ENCODE data around the gene SCAND1.

SCAND1 gene

GRCh38 chr20:35942243-35942642 is 12.1 kb downstream of the SCAND1 start:
- no peaks in the 10 kb centered on the region for H4K20me1 ChIP-seq
- peaks cover 95% of the 10 kb centered on the region for H3K36me3 ChIP-seq
- no peak overlapping the region for H3K27ac ChIP-seq
- no peak for TF ChIP-seq Cebpa-rat (IDR thresholded peaks at IDR 0.05)
- no peak overlapping the region for H3K9ac ChIP-seq
- no peak overlapping the region for H3K4me2 ChIP-seq
- H3K9me3 ChIP-seq: no peaks in the 10 kb centered on the region
- no peak overlapping the region for H3K4me3 ChIP-seq
- no peaks in the 10 kb centered on the region for H3K4me1 ChIP-seq
- no peaks in the 10 kb centered on the region for H3K27me3 ChIP-seq

GRCh38 chr20:35941620-35942019 is 12.7 kb downstream of the SCAND1 start:
- Histone ChIP-seq H3K27me3 (no peaks in the 10 kb centered on the region), H4K20me1 (no peaks in the 10 kb centered on the region), H3K4me3 (no peak overlapping the region), H3K9me3 (no peaks in the 10 kb centered on the region), H3K9ac (no peak overlapping the region), H3K27ac (no peak overlapping the region), H3K36me3 (peaks cover 95% of the 10 kb centered on the region), H3K4me1 (no peaks in the 10 kb centered on the region), H3K4me2 (no peak overlapping the region)
- no peak for TF ChIP-seq Cebpa-rat (IDR thresholded peaks at IDR 0.05)

GRCh38 chr20:35939264-35939663 is 15.0 kb downstream of the SCAND1 start:
- Histone ChIP-seq H3K9me3 (no peaks in the 10 kb centered on the region), H3K4me2 (no peak overlapping the region), H3K4me3 (no peak overlapping the region), H3K27ac (no peak overlapping the region), H3K9ac (no peak overlapping the region), H3K27me3 (no peaks in the 10 kb centered on the region), H3K4me1 (no peaks in the 10 kb centered on the region), H4K20me1 (no peaks in the 10 kb centered on the region), H3K36me3 (peaks cover 96% of the 10 kb centered on the region)
- no peak for TF ChIP-seq Cebpa-rat (IDR thresholded peaks at IDR 0.05)

DNA sequence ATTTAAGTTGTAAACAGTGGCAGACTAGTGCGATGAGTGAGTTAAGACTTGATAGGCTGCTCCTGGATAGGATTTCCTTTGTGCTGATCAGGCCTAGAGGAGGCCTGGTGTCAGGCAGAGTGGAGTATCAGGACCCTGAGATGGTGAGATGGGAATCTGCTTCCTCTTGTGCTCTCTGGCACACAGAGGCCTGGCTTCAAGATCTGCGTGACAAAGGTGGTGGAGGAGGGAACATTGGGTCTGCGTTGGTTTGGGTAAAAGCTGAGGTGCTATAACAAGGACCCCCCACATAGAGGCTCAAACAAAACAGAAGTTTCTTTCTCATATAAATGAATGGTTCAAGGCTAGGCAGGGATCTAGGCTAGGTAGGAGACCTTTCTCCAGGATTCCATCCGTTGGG is 20.3 kb downstream of the SCAND1 start:
- TF ChIP-seq Cebpa-rat (IDR thresholded peaks at IDR 0.05): no peak
- no peak overlapping the region for H3K4me2 ChIP-seq
- H3K36me3 ChIP-seq: peaks cover 97% of the 10 kb centered on the region
- no peaks in the 10 kb centered on the region for H3K4me1 ChIP-seq
- no peaks in the 10 kb centered on the region for H3K27me3 ChIP-seq
- H3K27ac ChIP-seq: no peak overlapping the region
- H4K20me1 ChIP-seq: no peaks in the 10 kb centered on the region
- no peak overlapping the region for H3K4me3 ChIP-seq
- no peaks in the 10 kb centered on the region for H3K9me3 ChIP-seq
- H3K9ac ChIP-seq: no peak overlapping the region

- Histone ChIP-seq H3K4me2 (no peak overlapping the region), H3K4me3 (no peak overlapping the region), H3K27ac (no peak overlapping the region), H3K4me1 (no peaks in the 10 kb centered on the region), H3K9me3 (no peaks in the 10 kb centered on the region), H3K9ac (no peak overlapping the region), H3K36me3 (peaks cover 91% of the 10 kb centered on the region), H4K20me1 (no peaks in the 10 kb centered on the region), H3K27me3 (no peaks in the 10 kb centered on the region)
- TF ChIP-seq Cebpa-rat (IDR thresholded peaks at IDR 0.05): no peak
Measured at GRCh38 chr20:35929301-35929700, 25.0 kb downstream of the SCAND1 start.

DNA sequence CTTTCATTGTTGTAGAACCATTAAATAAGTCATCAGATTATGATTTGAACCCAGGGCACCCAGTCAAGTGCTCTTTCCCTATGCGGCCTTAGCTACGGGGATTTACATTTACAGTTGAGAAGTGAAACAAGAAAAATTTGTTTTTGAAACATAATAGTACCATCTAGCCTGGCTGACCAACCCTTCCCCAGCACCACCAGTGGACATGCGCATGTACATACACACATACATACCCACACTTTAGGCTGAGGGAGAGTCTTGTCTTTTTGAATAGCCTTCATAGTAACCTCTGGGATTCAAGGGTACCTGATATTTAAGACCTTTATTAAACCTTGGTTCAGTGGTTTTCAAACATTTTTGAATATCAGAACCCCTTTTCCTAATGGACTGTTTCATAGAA is 33.8 kb downstream of the SCAND1 start:
- no peak overlapping the region for H3K27ac ChIP-seq
- no peak overlapping the region for H3K9ac ChIP-seq
- H3K9me3 ChIP-seq: no peaks in the 10 kb centered on the region
- H4K20me1 ChIP-seq: no peaks in the 10 kb centered on the region
- TF ChIP-seq Cebpa-rat (IDR thresholded peaks at IDR 0.05): no peak
- peaks cover 94% of the 10 kb centered on the region for H3K36me3 ChIP-seq
- H3K4me3 ChIP-seq: no peak overlapping the region
- no peaks in the 10 kb centered on the region for H3K27me3 ChIP-seq
- H3K4me2 ChIP-seq: no peak overlapping the region
- no peaks in the 10 kb centered on the region for H3K4me1 ChIP-seq

- H3K4me1 ChIP-seq: no peaks in the 10 kb centered on the region
- no peaks in the 10 kb centered on the region for H3K27me3 ChIP-seq
- no peak overlapping the region for H3K9ac ChIP-seq
- H3K9me3 ChIP-seq: no peaks in the 10 kb centered on the region
- H3K4me3 ChIP-seq: no peak overlapping the region
- H4K20me1 ChIP-seq: no peaks in the 10 kb centered on the region
- no peak for TF ChIP-seq Cebpa-rat (IDR thresholded peaks at IDR 0.05)
- H3K4me2 ChIP-seq: no peak overlapping the region
- peaks cover 97% of the 10 kb centered on the region for H3K36me3 ChIP-seq
- no peak overlapping the region for H3K27ac ChIP-seq
Measured at GRCh38 chr20:35918021-35918420, 36.3 kb downstream of the SCAND1 start.

DNA sequence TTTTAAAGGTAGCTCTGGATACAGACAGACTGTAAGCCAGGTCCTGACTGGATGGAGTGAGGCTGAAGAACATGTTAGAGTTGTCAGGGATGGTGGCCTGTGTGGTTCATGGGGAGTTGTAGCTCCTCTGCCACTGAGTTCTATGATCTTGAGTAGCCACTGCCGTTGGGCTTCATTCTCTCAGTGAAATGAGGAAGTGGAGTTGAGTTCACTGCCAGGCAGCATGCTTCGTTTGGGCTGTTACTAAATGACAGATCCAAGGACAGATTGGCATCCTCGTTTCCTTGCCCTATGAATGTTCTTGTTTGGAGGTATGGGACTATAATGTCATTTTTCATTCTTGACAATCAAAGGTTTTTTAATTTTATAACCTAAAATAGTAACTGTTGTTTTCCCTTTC is 37.2 kb downstream of the SCAND1 start:
- no peak overlapping the region for H3K9ac ChIP-seq

GRCh38 chr20:35912881-35913280 is 41.4 kb downstream of the SCAND1 start:
- Histone ChIP-seq H3K27ac (no peak overlapping the region), H3K4me3 (no peak overlapping the region), H4K20me1 (no peaks in the 10 kb centered on the region), H3K9me3 (no peaks in the 10 kb centered on the region), H3K9ac (no peak overlapping the region), H3K4me2 (no peak overlapping the region), H3K36me3 (peaks cover 88% of the 10 kb centered on the region), H3K4me1 (no peaks in the 10 kb centered on the region), H3K27me3 (no peaks in the 10 kb centered on the region)
- no peak for TF ChIP-seq Cebpa-rat (IDR thresholded peaks at IDR 0.05)

More for the DNA sequence above, 37.2 kb downstream of the SCAND1 start:
- no peaks in the 10 kb centered on the region for H3K27me3 ChIP-seq
- H3K4me2 ChIP-seq: no peak overlapping the region
- peaks cover 98% of the 10 kb centered on the region for H3K36me3 ChIP-seq
- no peaks in the 10 kb centered on the region for H4K20me1 ChIP-seq
- no peaks in the 10 kb centered on the region for H3K9me3 ChIP-seq
- no peak overlapping the region for H3K27ac ChIP-seq
- no peaks in the 10 kb centered on the region for H3K4me1 ChIP-seq
- TF ChIP-seq Cebpa-rat (IDR thresholded peaks at IDR 0.05): no peak
- no peak overlapping the region for H3K4me3 ChIP-seq

GRCh38 chr20:35910254-35910653 is 44.0 kb downstream of the SCAND1 start:
- H3K36me3 ChIP-seq: peaks cover 86% of the 10 kb centered on the region

DNA sequence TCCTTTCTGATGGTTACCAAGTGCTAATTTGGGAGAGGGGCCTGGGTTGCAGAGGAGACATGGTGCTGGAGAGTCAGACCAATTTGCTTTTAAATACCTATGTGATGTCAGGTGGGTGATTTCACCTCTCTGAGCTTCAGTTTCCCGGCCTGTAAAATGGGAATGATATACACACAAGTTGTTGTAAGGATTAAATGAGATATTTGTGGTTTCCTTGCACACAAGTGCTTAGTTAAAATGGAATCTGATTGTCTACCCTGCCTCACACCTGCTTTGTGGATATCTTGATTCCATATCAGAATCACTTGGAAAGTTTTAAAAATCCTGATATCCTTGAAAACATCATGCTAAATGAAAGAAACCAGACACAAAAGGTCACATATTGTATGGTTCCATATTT is 44.5 kb downstream of the SCAND1 start:
- H3K36me3 ChIP-seq: peaks cover 86% of the 10 kb centered on the region
- 0 out of 2 replicates have a peak, but pooled peaks cover 6% of the 10 kb centered on the region for H4K20me1 ChIP-seq
- no peak overlapping the region for H3K27ac ChIP-seq
- no peak for TF ChIP-seq Cebpa-rat (IDR thresholded peaks at IDR 0.05)
- no peak overlapping the region for H3K4me2 ChIP-seq
- no peaks in the 10 kb centered on the region for H3K27me3 ChIP-seq
- H3K9me3 ChIP-seq: no peaks in the 10 kb centered on the region
- H3K4me1 ChIP-seq: peaks cover 1% of the 10 kb centered on the region
- no peak overlapping the region for H3K9ac ChIP-seq
- no peak overlapping the region for H3K4me3 ChIP-seq

More at GRCh38 chr20:35910254-35910653, 44.0 kb downstream of the SCAND1 start:
- no peak overlapping the region for H3K4me3 ChIP-seq
- H3K27me3 ChIP-seq: no peaks in the 10 kb centered on the region
- no peaks in the 10 kb centered on the region for H3K4me1 ChIP-seq
- TF ChIP-seq Cebpa-rat (IDR thresholded peaks at IDR 0.05): no peak
- no peak overlapping the region for H3K9ac ChIP-seq
- H3K9me3 ChIP-seq: no peaks in the 10 kb centered on the region
- no peak overlapping the region for H3K4me2 ChIP-seq
- 0 out of 2 replicates have a peak, but pooled peaks cover 6% of the 10 kb centered on the region for H4K20me1 ChIP-seq
- H3K27ac ChIP-seq: no peak overlapping the region

Measured in BLaER1 (cell line).